Progenitor cell of endocrine pancreas (in vitro differentiated cells): Measurements from ENCODE around the gene ARHGAP6. TPM values are rescaled to one million over a fixed set of nuclear protein-coding genes. Genes with fewer than 3 reads are reported as not detected.

Experiments
- DNase-seq: peaks from one replicate; pipeline ENCODE4 v3.0.0; 2021; ENCODE audit warnings: low spot score; ENCODE audit not compliant: unreplicated experiment
- H3K27ac Mint-ChIP-seq: 2 replicates; pipeline ENCODE4 v1.8.0; 2021; ENCODE audit warnings: mild to moderate bottlenecking, moderate library complexity, mixed read lengths
- H3K27me3 Mint-ChIP-seq: 2 replicates; pipeline ENCODE4 v1.8.0; 2021; ENCODE audit warnings: mixed read lengths
- H3K36me3 Mint-ChIP-seq: 2 replicates; pipeline ENCODE4 v1.8.0; 2022; ENCODE audit warnings: mixed read lengths; ENCODE audit not compliant: insufficient read depth
- H3K4me1 Mint-ChIP-seq: 2 replicates; pipeline ENCODE4 v1.8.0; 2021; ENCODE audit warnings: low read depth, mixed read lengths
- H3K4me3 Mint-ChIP-seq: 2 replicates; pipeline ENCODE4 v1.8.0; 2021; ENCODE audit warnings: low read depth, mild to moderate bottlenecking, moderate library complexity, mixed read lengths
- H3K9me3 Mint-ChIP-seq: 2 replicates; pipeline ENCODE4 v1.8.0; 2021; ENCODE audit warnings: low read depth, mixed read lengths
- total RNA-seq: library from RNA; stranded (reverse); gene quantifications from 2 replicates; pipeline ENCODE4 v1.2.1, GENCODE V29; 2021
- TF ChIP-seq, protein P1 (sequence below): fragments of 200-600 bp; sonication (generic); IDR thresholded peaks from one replicate; pipeline ENCODE4 v1.5.0; 2021; ENCODE audit warnings: antibody characterized with exemption, mild to moderate bottlenecking; ENCODE audit not compliant: unreplicated experiment

Gene ARHGAP6
- total RNA-seq, 1 donor from 2014 or later, result 1.9 TPM

DNA sequence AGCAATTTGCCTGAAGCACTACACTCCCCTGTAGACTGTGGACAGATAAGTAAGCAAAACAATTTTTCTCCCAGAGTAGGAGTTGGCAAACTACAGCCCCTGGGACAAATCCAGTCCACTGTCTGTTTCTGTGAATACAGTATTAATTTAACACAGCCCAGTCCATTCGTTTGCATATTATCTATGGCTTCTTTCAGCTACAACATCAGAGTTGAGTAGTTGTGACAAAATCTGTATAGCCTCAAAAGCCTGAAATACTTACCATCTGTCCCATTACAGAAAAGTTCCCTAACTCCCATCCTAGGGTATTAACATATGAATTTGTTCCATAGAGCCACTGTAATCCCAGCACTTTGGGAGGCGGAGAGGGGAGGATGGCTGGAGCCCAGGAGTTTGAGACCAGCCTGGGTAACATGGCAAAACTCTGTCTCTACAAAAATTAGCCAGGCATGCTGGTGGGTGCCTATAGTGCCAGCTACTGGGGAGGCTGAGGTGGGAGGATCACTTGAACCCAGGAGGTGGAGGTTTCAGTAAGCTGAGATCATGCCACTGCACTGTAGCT lies 319.5 kb downstream of the ARHGAP6 start:
- no peak for DNase-seq
- H3K4me3 Mint-ChIP-seq, result no peak overlapping the region
- peaks cover 6% of the 10 kb centered on the region for H3K9me3 Mint-ChIP-seq
- H3K27me3 Mint-ChIP-seq, result no peaks in the 10 kb centered on the region
- H3K36me3 Mint-ChIP-seq, result no peaks in the 10 kb centered on the region
- TF ChIP-seq, protein P1, sequence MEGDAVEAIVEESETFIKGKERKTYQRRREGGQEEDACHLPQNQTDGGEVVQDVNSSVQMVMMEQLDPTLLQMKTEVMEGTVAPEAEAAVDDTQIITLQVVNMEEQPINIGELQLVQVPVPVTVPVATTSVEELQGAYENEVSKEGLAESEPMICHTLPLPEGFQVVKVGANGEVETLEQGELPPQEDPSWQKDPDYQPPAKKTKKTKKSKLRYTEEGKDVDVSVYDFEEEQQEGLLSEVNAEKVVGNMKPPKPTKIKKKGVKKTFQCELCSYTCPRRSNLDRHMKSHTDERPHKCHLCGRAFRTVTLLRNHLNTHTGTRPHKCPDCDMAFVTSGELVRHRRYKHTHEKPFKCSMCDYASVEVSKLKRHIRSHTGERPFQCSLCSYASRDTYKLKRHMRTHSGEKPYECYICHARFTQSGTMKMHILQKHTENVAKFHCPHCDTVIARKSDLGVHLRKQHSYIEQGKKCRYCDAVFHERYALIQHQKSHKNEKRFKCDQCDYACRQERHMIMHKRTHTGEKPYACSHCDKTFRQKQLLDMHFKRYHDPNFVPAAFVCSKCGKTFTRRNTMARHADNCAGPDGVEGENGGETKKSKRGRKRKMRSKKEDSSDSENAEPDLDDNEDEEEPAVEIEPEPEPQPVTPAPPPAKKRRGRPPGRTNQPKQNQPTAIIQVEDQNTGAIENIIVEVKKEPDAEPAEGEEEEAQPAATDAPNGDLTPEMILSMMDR, result no peak
- H3K27ac Mint-ChIP-seq, result no peak overlapping the region
- H3K4me1 Mint-ChIP-seq, result peaks cover 1% of the 10 kb centered on the region

DNA sequence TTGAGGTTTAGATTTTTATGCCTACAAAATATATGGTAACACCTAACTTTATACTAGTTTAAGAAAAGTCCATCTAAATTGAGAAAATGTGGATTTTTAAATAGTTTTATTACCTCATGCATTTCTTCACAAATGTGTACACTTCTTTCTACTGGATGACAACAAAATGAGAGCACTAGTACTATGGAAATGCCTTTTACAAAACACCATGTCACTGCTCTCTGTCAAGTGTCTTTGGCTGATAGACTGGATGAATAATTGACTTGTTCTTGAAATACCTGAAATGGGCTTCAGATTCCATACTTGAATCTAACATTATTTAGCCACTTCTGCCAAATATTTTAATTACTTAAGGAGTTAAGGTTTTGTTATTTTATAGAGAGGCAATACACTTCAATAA lies 323.0 kb downstream of the ARHGAP6 start:
- peaks cover 2% of the 10 kb centered on the region for H3K36me3 Mint-ChIP-seq
- no peak for DNase-seq
- no peaks in the 10 kb centered on the region for H3K27me3 Mint-ChIP-seq
- no peak overlapping the region for H3K4me3 Mint-ChIP-seq
- peaks cover 23% of the 10 kb centered on the region for H3K9me3 Mint-ChIP-seq
- TF ChIP-seq, protein P1, result no peak
- no peak overlapping the region for H3K27ac Mint-ChIP-seq
- peaks cover 3% of the 10 kb centered on the region for H3K4me1 Mint-ChIP-seq

DNA sequence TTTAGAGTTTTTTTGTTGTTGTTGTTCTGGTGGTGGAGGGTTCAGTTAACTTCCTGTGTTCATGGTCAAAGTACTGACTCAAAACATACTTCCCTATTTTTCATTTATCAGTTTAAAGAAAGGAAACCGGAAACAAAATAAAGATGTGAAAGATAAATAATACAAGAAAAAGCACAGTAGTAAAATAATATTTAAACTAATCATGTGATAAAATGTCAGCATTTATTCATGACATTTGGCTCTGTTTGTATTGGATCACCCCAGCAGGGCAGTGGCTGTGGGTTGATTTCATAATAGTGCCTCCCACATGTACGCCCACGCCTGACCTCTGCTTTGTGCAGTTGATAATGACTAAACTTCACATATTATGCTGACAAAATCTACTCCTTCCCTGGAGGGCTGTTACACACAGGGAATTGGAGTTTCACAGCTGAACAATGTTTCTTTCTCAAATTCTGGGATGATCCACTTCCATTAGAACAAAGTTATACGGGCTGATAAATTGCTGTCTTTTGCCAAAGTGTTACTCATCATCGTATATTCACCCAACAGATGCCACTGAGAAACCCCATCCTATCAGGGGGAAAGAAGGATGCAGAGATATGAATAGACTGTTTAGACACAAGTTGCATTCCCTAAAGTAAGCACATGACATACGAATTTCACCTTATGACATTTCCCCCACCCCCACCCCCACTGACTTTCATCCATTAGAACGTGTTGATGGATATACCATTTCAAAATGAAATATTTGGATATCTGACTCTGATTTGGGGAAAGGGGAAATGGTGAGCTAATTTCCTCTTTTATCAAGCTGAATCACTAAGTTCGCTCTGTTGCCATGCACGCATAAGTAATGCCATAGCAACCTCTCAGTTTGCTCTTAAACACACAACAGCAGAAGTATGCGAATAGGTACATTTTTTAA lies 324.2 kb downstream of the ARHGAP6 start:
- DNase-seq, result no peak
- peaks cover 23% of the 10 kb centered on the region for H3K9me3 Mint-ChIP-seq
- TF ChIP-seq, protein P1, result no peak
- peaks cover 2% of the 10 kb centered on the region for H3K36me3 Mint-ChIP-seq
- no peak overlapping the region for H3K27ac Mint-ChIP-seq
- H3K4me1 Mint-ChIP-seq, result peaks cover 3% of the 10 kb centered on the region
- H3K4me3 Mint-ChIP-seq, result no peak overlapping the region
- no peaks in the 10 kb centered on the region for H3K27me3 Mint-ChIP-seq

DNA sequence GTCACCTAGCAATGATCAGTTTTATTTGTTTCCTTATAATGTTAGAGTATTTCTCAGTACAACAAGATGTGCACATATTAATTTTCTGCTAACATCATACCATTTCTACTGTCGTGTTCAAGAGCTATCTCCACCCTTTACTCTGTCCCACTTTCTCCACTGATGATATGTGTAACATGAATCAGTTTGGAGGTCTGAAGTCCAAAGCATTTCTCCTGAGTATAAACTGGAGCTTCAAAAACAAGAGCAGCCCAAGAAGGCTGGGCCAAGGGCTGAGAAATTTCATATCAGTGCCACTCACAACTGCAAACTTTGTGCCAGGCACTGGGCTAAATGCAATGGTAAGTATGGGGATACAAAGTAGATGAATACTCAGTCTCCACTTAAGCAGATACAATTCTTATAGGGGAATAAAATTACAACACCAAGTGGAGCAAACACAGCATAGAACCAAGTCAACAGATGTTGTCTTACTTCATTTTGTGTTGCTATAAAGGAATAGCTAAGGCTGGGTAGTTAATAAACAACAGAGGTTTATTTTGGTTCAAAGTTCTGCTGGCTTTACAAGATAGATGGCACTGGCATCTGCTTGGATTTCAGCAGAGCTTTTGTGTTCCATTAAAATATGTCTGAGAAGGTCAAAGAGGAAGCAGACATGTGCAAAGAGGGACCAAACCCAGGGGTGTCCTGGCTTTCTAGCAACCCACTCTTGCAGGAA lies 328.3 kb downstream of the ARHGAP6 start:
- H3K9me3 Mint-ChIP-seq, result peaks cover 31% of the 10 kb centered on the region
- H3K27ac Mint-ChIP-seq, result no peak overlapping the region

DNA sequence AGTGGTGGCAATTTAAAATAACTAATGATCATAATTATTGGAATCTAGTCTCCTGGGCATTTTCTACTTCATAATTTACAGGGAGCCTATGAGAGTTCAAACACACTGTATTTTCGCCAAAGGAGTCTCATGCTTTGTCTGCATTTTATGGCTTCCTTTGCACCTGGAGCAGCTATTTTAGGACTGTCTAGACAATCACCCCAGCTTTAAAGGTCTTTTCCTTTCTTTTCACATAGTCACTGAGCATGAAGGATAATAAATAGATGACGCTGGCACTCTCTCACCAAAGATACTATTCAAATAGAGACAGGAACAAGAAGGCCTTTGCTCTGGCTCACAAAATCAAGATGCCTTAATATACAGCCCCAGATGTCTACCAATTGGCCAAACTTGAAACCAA lies 329.5 kb downstream of the ARHGAP6 start:
- H3K36me3 Mint-ChIP-seq, result peaks cover 2% of the 10 kb centered on the region
- H3K27ac Mint-ChIP-seq, result no peak overlapping the region
- peaks cover 12% of the 10 kb centered on the region for H3K4me1 Mint-ChIP-seq
- TF ChIP-seq, protein P1, result no peak
- peaks cover 31% of the 10 kb centered on the region for H3K9me3 Mint-ChIP-seq
- no peak for DNase-seq
- no peak overlapping the region for H3K4me3 Mint-ChIP-seq
- H3K27me3 Mint-ChIP-seq, result no peaks in the 10 kb centered on the region

More for the DNA sequence above, 328.3 kb downstream of the ARHGAP6 start:
- no peak for DNase-seq
- H3K27me3 Mint-ChIP-seq, result no peaks in the 10 kb centered on the region
- peaks cover 2% of the 10 kb centered on the region for H3K36me3 Mint-ChIP-seq
- TF ChIP-seq, protein P1, result no peak
- peaks cover 3% of the 10 kb centered on the region for H3K4me1 Mint-ChIP-seq
- no peak overlapping the region for H3K4me3 Mint-ChIP-seq
